Tibial nerve (tissue), 4 donors: ENCODE results near the gene CUX1. TPM values are rescaled to one million over a fixed set of nuclear protein-coding genes. Genes with fewer than 3 reads are reported as not detected.

Experiments
- DNase-seq, 2 donors: peaks; one replicate each; pipeline ENCODE4 v3.0.0-alpha.2; 2019; ENCODE audit warnings: low spot score in 2 of 2
- H3K27ac ChIP-seq, 4 donors: fragments of 200-600 bp; sonication (generic) in 3 of 4; one replicate each; pipeline ENCODE4 v1.5.1; 2017 to 2019; ENCODE audit warnings: mild to moderate bottlenecking in 1 of 4
- H3K27me3 ChIP-seq, 2 donors: fragments of 200-600 bp; sonication (generic) in 1 of 2; one replicate each; pipeline versions ENCODE4 v1.5.1 to v1.6.0; 2017 to 2019
- H3K36me3 ChIP-seq, 3 donors: fragments of 200-600 bp; sonication (generic); one replicate each; pipeline ENCODE4 v1.5.1; 2018 to 2019
- H3K4me1 ChIP-seq, 4 donors: fragments of 200-600 bp; sonication (generic) in 3 of 4; one replicate each; pipeline ENCODE4 v1.5.1; 2017 to 2019
- H3K4me3 ChIP-seq, 4 donors: fragments of 200-600 bp; sonication (generic) in 3 of 4; one replicate each; pipeline ENCODE4 v1.5.1; 2017 to 2019; ENCODE audit warnings: mild to moderate bottlenecking in 1 of 4, moderate library complexity in 1 of 4
- H3K9me3 ChIP-seq, 4 donors: fragments of 200-600 bp; sonication (generic) in 3 of 4; one replicate each; pipeline ENCODE4 v1.5.1; 2017 to 2019
- EP300 ChIP-seq, 2 donors: sonication (generic); formaldehyde crosslinking; IDR thresholded peaks; one replicate each; pipeline ENCODE4 v1.6.1; 2017; ENCODE audit warnings: antibody characterized with exemption in 2 of 2, mild to moderate bottlenecking in 1 of 2
- POLR2A ChIP-seq, 2 donors: fragments of 450-650 bp; IDR thresholded peaks; one replicate each; pipeline ENCODE4 v1.6.1; 2017; ENCODE audit warnings: antibody characterized with exemption in 2 of 2, mild to moderate bottlenecking in 2 of 2, moderate library complexity in 2 of 2
- WGBS, 2 donors: methylation state at CpG; one replicate each; pipeline ENCODE4 v1.1.5; 2018; 5-methylcytosine and 5-hydroxymethylcytosine counted together
- total RNA-seq, 4 donors: library from RNA; depleted of rRNA; stranded (reverse); fragments of >200 nt; gene quantifications; one replicate each; pipeline ENCODE4 v1.1.0, GENCODE V29; 2016
- TF ChIP-seq, protein P1 (sequence below), 5 experiments: fragments of 200-600 bp in 3 of 5; fragments of 450-650 bp in 2 of 5; sonication (generic) in 3 of 5; IDR thresholded peaks; one replicate each; pipeline ENCODE4 v1.5.1; 2016 to 2019; ENCODE audit warnings: antibody characterized with exemption in 5 of 5, mild to moderate bottlenecking in 3 of 5, moderate library complexity in 2 of 5

CUX1 gene
- total RNA-seq, 4 donors from 2014 or later, result 74.5 to 104 (median 84.3) TPM

DNA sequence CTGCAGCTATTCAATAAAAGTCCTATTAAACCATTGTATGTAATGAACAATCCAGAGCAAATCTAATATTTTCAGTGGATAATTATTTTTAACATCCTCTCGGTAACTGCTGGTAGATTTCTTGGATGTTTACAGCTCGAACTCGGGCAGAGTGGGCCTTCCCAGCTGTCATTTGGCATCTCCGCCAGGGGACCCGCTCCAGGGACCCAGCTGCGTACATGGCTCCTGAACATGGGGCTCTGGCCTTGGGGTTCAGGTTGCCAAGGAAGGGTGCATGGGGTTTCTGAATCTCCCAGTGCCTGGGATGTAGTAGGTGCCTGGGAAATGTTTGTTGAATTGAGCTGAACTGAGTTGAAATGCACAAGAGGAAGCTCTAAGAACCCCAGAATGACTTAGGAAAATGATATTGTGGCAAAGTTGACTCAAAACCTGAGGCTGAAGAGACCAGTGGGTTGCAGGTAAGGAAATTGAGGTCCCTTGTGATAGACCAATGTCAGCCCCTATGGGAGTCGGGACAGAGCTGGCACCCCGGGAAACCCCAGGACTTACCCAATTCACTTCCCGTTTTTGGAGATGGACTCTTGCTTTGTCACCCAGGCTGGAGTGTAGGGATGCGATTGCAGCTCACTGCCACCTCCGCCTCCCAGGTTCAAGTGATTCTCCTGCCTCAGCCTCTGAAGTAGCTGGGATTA lies 228.4 kb downstream of the CUX1 start:
- H3K4me1 ChIP-seq, result peaks cover 0 to 28% (median 9%) of the 10 kb centered on the region in 4 donors
- 68% methylated on average over 11 of the region's 11 CpGs for WGBS, 2 donors
- TF ChIP-seq, protein P1, sequence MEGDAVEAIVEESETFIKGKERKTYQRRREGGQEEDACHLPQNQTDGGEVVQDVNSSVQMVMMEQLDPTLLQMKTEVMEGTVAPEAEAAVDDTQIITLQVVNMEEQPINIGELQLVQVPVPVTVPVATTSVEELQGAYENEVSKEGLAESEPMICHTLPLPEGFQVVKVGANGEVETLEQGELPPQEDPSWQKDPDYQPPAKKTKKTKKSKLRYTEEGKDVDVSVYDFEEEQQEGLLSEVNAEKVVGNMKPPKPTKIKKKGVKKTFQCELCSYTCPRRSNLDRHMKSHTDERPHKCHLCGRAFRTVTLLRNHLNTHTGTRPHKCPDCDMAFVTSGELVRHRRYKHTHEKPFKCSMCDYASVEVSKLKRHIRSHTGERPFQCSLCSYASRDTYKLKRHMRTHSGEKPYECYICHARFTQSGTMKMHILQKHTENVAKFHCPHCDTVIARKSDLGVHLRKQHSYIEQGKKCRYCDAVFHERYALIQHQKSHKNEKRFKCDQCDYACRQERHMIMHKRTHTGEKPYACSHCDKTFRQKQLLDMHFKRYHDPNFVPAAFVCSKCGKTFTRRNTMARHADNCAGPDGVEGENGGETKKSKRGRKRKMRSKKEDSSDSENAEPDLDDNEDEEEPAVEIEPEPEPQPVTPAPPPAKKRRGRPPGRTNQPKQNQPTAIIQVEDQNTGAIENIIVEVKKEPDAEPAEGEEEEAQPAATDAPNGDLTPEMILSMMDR (IDR thresholded peaks at IDR 0.05), result no peak
- no peak for TF ChIP-seq EP300 (IDR thresholded peaks at IDR 0.05)
- DNase-seq, result no peak
- H3K27ac ChIP-seq, result peak overlapping the region in 3 of 4 donors; percentile 15 to 70 (median 66)
- H3K9me3 ChIP-seq, result no peaks in the 10 kb centered on the region
- H3K4me3 ChIP-seq, result peak overlapping the region in 1 of 4 donors; percentile 35
- H3K36me3 ChIP-seq, result no peaks in the 10 kb centered on the region
- H3K27me3 ChIP-seq, result no peaks in the 10 kb centered on the region

DNA sequence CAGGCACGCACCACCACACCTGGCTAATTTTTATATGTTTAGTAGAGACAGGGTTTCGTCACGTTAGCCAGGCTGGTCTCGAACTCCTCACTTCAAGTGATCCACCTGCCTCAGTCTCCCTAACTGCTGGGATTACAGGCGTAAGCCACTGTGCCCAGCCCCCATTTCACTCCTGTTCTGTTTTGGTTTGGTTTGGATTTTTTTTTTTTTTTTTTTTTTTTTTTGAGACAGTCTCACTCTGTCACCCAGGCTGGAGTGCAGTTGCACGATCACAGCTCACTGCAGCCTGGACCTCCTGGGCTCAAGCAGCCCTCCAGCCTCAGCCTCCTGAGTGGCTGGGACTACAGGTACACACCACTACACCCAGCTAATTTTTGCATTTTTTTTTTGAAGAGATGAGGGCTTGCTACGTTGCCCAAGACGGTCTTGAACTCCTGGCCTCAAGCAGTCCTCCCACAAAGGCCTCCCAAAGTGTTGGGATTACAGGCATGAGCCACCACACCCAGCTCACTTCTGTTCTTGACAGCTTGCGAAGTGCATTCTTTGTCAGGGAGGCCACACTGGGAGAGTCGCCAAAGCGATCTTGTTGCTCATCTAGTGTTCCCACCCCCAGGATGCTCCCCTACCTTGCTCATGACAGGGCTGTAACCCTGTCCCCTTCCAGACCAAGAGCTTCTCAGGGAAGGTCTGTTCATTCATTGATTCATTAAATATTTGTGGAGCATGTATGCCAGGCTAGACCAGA lies 229.1 kb downstream of the CUX1 start:
- WGBS, 2 donors, result 86% methylated on average over 11 of the region's 11 CpGs
- no peak for DNase-seq
- H3K36me3 ChIP-seq, result no peaks in the 10 kb centered on the region
- H3K27ac ChIP-seq, result peak overlapping the region in 2 of 4 donors; percentile 42 to 70
- H3K9me3 ChIP-seq, result no peaks in the 10 kb centered on the region
- TF ChIP-seq, protein P1 (IDR thresholded peaks at IDR 0.05), result no peak
- no peak for TF ChIP-seq POLR2A (IDR thresholded peaks at IDR 0.05)
- no peak for TF ChIP-seq EP300 (IDR thresholded peaks at IDR 0.05)
- no peak overlapping the region for H3K4me3 ChIP-seq
- H3K27me3 ChIP-seq, result no peaks in the 10 kb centered on the region
- peaks cover 0 to 32% (median 9%) of the 10 kb centered on the region in 4 donors for H3K4me1 ChIP-seq

DNA sequence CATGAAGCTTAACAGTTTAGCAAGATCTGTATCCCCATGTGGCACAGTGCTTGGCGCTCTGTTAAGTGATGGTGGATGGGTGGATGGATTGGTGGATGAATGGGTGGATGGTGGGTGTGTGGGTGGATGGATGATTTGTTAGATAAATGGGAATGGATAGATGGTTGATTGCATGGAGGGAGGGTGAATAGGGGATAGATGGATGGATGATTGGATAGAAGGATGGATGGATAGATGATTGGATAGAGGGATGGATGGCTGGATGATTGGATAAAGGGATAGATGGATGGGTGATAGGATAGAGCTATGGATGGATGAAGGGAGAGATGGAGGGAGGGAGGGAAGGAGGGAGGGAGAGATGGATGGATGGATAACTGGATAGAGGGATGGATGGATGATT lies 229.7 kb downstream of the CUX1 start:
- no peaks in the 10 kb centered on the region for H3K36me3 ChIP-seq
- H3K27me3 ChIP-seq, result no peaks in the 10 kb centered on the region
- H3K4me1 ChIP-seq, result peaks cover 0 to 27% (median 9%) of the 10 kb centered on the region in 4 donors
- H3K27ac ChIP-seq, result no peak overlapping the region
- no peaks in the 10 kb centered on the region for H3K9me3 ChIP-seq
- 91 to 93% methylated on average over 1 of the region's 1 CpG for WGBS, 2 donors
- no peak for DNase-seq
- no peak for TF ChIP-seq EP300 (IDR thresholded peaks at IDR 0.05)
- TF ChIP-seq, protein P1 (IDR thresholded peaks at IDR 0.05), result no peak
- no peak for TF ChIP-seq POLR2A (IDR thresholded peaks at IDR 0.05)
- H3K4me3 ChIP-seq, result no peak overlapping the region

DNA sequence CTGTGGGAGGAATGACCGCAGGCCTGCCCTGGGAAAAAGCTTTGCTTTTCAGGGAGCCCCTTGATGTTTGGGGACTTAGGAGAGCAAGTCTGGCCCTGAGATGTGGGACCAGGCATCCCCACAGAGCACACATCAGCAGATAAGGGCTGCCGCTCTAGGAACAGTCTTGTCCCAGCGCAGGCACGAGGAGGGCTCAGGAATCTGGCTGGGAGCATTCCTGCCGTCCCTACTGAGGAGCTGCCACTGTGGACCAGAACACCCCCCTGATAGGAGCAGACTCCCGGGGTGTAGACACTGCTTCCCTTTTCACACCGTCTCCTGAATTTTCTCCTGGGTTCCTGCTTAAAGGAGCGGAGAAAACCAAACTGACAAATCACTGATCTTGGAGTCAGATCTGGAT lies 232.3 kb downstream of the CUX1 start:
- H3K27me3 ChIP-seq, result no peaks in the 10 kb centered on the region
- H3K36me3 ChIP-seq, result peaks cover 0 to 6% (median 0%) of the 10 kb centered on the region in 3 donors
- WGBS, 2 donors, result 88 to 92% methylated on average over 8 of the region's 8 CpGs
- no peak for DNase-seq
- no peak overlapping the region for H3K27ac ChIP-seq
- TF ChIP-seq, protein P1 (IDR thresholded peaks at IDR 0.05), result no peak
- TF ChIP-seq POLR2A (IDR thresholded peaks at IDR 0.05), result no peak
- no peak for TF ChIP-seq EP300 (IDR thresholded peaks at IDR 0.05)
- H3K9me3 ChIP-seq, result peaks cover 0 to 10% (median 2%) of the 10 kb centered on the region in 4 donors
- H3K4me3 ChIP-seq, result no peak overlapping the region
- H3K4me1 ChIP-seq, result peaks cover 0 to 21% (median 9%) of the 10 kb centered on the region in 4 donors
